ENCODE results near the gene TMEM164.
"Not testable (repeated sequence)": the region's sequence is repeated elsewhere in the genome, so short reads cannot be mapped to it uniquely, and the experiment has no call there.

TMEM164 gene

GRCh38 chrX:110125446-110126162, 122.7 kb downstream of the TMEM164 start:
- DNase-seq (ENCODE audit: low read depth in 1 of 2, low spot score in 1 of 2): no peak

DNA sequence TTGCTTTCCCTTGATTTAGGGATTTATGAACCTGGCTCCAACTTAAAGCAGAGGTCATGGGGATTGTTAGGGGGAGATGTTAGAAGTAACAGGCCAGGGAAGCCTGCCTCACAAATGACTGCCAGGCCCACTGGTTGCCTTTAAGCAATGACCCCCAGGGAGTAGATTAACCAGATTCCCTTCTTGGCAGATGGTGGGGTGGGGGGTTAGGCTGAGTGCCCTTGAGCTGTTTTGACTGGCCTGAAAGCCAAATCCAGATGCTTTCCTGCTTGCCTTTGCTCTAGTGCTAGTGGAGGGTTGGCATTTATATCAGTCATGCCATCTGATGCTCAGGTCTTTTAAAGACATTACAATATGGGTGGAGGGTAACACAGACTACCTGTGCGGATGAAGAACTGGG, 128.1 kb downstream of the TMEM164 start:
- no peak for DNase-seq (ENCODE audit: low read depth in 1 of 2, low spot score in 1 of 2)

- no peak for DNase-seq (ENCODE audit: low read depth in 1 of 2, low spot score in 1 of 2)
These were observed 129.7 kb downstream of the TMEM164 start for GRCh38 chrX:110132450-110133114.

DNA sequence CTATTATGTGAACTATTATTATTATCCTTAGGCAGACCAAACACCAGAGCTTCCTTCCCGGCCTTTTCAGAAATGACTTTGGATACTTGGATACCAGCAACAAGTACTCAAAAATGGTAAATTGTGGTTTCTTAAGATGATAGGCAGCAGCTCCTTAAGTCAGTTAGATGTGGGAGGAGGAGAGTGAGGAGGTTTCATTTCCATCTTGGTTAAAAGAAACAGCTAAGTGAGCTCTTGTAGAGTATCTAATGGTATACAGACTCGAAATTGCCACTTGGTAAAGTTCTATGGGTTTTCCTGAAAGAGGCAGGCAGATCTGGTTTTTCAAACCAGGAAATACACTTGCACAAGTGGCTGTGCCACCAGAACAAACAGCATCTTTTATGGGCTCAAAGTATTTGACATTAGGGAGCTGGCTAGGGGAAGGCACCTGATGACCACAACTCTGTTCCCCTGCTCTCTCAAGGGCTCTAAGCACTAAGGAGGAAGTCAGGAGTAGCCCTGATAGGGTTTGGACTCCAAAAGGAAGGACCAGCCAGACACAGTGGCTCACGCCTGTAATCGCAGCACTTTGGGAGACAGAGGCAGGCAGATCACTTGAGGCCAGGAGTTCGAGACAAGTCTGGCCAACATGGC, 130.9 kb downstream of the TMEM164 start:
- DNase-seq (ENCODE audit: low read depth in 1 of 2, low spot score in 1 of 2): no peak

DNA sequence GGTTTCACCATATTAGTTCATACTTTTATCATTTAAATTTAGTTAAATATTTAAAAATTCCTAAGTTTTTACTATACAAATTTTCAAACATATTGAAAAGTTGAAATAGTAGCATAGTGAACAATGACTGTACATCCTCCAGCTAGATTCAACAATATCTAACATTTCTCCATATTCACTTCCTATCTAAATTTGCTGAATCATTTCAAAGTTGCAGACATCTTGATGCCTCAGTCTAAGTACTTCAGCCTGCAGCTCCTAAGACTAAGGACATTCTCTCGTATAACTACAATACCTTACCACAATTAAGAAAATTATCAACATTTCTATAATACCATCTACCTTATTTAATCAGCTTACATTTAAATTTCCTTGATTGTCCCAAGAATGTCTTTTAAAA, 132.7 kb downstream of the TMEM164 start:
- DNase-seq (ENCODE audit: low read depth in 1 of 2, low spot score in 1 of 2): no peak

- no peak for DNase-seq (ENCODE audit: low read depth in 1 of 2, low spot score in 1 of 2)
These were observed 133.2 kb downstream of the TMEM164 start for GRCh38 chrX:110136136-110136535.

DNA sequence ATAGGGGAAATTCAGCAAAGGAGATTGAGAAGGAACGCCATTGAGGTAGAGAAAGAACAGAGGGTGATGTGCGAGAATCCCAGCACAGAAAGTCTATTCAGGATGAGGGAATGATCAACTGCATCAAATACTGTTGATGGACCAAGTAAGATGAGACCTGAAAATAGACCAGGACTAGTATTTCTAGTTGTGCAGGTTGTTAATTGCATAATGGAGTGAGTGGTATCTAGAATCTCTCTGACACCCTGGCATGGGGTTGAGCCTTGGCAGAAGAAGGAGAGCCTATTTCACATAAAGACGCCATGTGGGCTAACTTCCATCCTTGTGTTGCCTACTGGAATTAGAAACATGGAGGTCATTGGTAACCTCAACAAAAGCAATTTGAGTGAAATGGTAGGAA, 135.6 kb downstream of the TMEM164 start:
- DNase-seq (ENCODE audit: low read depth in 1 of 2, low spot score in 1 of 2): no peak

DNA sequence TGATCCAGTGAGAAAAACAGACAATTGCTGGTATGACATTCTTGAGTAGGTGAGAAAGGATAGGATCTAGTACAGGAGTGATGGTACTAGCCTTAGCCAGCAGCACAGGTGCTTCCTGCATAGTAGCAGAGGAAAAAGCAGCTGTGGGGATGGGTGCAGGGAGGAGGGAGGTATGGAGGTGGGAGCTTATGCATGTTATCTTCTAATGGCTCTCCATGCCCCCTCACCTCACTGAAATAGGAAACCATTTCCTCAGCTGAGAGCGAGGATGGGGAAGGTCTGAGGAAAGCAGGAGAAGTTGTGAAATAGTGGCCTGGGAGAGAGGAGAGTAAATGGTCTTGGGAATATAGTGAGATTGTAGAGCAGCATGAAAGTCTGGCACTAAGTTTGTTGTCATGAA, 136.3 kb downstream of the TMEM164 start:
- no peak for DNase-seq (ENCODE audit: low read depth in 1 of 2, low spot score in 1 of 2)

- DNase-seq (ENCODE audit: low read depth in 1 of 2, low spot score in 1 of 2): no peak
These were observed 139.2 kb downstream of the TMEM164 start for GRCh38 chrX:110142096-110142495.

DNA sequence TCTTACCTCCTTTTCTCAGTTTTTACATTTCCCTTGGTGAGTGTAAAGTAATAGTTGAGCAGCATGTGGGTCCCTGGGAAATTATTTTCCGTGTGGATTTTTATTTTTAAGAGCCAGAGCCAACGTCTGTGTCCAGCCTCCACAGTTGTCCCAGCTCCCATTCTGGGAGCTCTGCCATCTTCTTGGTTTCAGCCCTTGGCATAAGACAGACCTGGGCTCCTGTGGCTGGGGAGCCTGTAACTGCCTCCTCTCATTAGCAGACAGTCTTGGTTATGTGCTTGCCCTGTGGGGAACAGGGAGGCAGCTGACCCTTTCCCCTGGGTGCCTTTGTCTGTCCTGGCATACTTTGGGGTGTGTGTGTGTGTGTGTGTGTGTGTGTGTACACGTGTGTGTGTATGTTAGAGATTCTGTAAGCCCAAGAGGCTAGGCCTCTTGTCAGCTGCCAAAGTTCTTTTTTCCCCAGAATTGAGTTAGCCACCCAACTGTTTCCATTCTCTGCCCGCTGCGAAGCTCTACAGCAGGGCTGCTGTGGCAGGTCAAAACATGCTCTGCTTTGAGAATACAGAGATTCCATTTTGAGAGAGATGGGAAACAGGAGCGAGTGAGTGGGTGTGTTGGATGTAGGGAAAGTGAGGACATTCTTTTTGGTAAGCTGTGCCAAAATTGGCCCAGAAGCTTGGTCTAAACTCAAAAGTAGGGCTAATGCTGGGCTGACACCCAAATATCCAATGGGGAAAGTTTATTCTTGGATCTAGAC, 140.7 kb downstream of the TMEM164 start:
- no peak for DNase-seq (ENCODE audit: low read depth in 1 of 2, low spot score in 1 of 2)

GRCh38 chrX:110145311-110145710, 142.4 kb downstream of the TMEM164 start:
- DNase-seq (ENCODE audit: low read depth in 1 of 2, low spot score in 1 of 2): no peak

DNA sequence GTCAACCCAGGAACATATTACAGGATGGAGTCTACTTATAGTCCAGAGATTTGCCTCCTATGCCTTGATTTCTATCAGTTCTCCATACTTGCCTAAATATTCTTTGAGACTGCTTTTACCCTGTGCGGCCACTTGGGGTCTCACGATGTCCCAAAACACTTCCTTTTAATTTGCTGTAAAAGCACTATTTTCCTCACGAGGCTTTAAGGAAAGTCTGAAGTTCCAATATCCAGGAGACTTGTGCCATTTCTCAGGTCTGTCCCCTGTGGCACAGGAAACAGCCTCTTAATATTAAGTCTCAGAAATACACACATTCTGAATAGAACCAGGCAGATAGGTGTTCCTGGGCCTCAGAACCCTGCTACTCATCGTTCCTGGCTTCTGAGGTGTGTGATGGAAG, 142.9 kb downstream of the TMEM164 start:
- no peak for DNase-seq (ENCODE audit: low read depth in 1 of 2, low spot score in 1 of 2)

GRCh38 chrX:110146521-110146920, 143.6 kb downstream of the TMEM164 start:
- DNase-seq (ENCODE audit: low read depth in 1 of 2, low spot score in 1 of 2): no peak

DNA sequence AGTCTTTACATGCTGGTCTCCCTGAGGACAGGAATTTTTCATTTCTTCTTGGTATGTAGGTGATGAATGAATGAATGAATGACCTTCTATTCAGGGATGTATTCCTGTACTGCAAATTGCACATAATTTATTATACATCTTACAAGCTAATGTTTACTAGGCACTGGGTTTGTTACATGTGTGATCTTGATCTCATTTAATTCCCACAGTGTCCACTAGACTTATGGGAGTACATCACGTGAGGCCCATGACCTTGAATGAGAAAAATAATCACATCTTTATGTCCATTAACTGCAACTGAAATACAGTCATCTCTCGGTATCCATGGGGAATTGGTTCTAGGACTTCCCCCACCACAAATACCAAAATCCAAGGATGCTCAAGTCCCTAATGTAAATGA, 150.3 kb downstream of the TMEM164 start:
- DNase-seq (ENCODE audit: low read depth in 1 of 2, low spot score in 1 of 2): no peak

- DNase-seq (ENCODE audit: low read depth in 1 of 2, low spot score in 1 of 2): no peak
These were observed 151.0 kb downstream of the TMEM164 start for GRCh38 chrX:110153896-110154295.

DNA sequence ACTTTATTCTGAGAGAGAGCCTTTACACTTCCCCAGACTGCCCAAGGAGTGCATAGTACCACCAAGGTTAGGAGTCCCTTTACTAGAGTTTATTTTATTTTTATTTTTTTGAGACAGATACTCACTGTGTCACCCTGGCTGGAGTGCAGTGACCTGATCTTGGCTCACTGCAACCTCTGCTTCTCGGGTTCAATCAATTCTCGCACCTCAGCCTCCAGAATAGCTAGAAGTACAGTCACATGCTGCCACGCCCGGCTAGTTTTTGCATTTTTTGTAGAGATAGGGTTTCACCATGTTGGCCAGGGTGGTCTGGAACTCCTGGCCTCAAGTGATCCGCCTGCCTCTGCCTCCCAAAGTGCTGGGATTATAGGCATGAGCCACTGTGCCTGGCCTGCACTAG, 151.4 kb downstream of the TMEM164 start:
- not testable (repeated sequence) for DNase-seq (ENCODE audit: low read depth in 1 of 2, low spot score in 1 of 2)

- DNase-seq (ENCODE audit: low read depth in 1 of 2, low spot score in 1 of 2): no peak
These were observed 152.8 kb downstream of the TMEM164 start for GRCh38 chrX:110155759-110156158.

DNA sequence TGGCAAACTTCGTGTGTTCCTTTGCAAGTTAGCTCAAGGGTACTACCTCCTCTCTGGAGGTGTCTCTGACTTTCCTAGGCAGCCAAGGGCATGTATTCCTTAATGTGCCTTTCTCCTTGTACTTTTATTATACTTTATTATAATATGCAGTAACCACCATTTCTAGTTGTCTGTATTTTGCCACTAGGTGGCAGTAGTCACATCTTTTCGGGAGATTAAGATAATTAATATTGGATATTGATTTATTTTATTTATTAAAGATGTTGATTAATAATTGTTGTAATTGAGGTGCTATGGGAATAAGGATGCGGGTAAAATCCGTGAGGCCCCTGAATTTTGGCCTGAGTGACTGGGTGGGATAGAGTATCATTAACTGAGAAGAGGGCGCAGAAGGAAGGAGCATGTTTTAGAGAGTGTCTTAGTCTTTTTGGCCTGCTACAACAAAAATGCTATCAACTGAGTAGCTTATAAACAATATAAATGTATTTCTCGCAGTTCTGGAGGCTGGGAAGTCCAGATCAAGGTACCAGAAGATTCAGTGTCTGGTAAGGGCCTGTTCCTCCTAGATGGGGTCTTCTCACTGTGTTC, 153.3 kb downstream of the TMEM164 start:
- no peak for DNase-seq (ENCODE audit: low read depth in 1 of 2, low spot score in 1 of 2)

DNA sequence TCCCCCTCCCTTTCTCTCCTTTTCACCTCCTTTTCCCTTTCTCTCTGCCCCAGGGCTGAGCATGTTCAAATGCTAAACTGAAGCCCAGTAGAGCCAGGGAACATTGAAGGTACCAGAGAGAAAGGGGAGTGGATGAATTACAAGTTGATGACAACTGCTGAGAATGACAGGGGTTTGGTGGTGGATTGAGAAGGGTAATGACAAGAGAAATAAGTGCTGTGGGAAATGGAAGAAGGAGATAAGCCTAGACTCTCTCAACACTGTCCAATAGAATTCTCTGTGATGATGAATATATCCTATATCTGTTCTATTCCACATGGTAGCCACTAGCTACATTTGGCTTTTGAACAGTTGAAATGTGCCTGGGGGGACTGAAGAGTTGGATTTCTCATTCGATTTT, 154.5 kb downstream of the TMEM164 start:
- no peak for DNase-seq (ENCODE audit: low read depth in 1 of 2, low spot score in 1 of 2)

DNA sequence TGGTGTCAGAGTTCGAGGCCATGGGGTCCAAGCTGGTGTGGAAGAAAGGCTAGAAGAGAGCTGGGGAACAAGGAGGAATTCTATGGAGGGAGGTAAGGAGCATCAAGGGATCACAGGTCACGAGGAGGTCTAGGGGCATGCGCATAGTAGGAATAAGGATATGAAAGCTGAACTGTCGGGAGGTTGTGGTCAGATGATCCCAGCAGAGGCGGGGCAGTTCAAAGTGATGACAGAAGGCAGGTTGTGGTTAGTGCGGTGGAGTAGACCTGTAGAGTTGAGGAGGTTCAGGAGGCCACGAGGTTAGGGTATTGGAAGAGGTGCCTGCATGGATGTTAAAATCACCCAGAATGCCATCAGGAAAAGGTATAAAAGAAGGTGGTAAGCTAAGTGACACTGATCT, 156.3 kb downstream of the TMEM164 start:
- no peak for DNase-seq (ENCODE audit: low read depth in 1 of 2, low spot score in 1 of 2)

DNA sequence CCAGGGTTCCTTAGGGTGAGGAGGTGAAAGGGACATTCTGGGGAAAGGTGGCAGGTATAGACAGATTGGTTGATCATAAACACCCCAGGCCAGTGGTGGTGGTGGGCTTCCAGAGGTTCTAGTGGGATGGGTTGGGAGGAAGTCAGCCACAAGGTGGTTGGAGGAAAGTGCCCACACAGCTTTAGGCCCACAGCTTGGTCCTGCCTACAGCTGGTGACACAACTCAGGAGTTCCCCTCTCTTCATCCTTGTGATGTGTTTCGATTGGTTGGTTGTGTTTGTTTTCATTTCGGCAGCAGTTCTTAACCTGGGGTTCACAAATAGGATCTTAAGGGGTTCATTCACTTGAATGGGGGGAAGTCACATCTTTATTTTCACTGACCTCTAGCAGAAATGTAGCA, 157.0 kb downstream of the TMEM164 start:
- DNase-seq (ENCODE audit: low read depth in 1 of 2, low spot score in 1 of 2): no peak

- DNase-seq (ENCODE audit: low read depth in 1 of 2, low spot score in 1 of 2): no peak
These were observed 158.4 kb downstream of the TMEM164 start for GRCh38 chrX:110161361-110161686.

Measured in activated T-helper 1 cell treated with anti-CD3 and anti-CD28 coated beads, Interleukin-2, amount 50 U/mL, for 16 hours (primary cell).